H9 (cell line): ENCODE measurements around the gene HIKESHI. TPM values are rescaled to one million over a fixed set of nuclear protein-coding genes. Genes with fewer than 3 reads are reported as not detected.

Experiments used
- DNase-seq: peaks from one replicate; pipeline ENCODE4 v3.0.0-alpha.2; 2017
- H2AFZ ChIP-seq: one replicate; pipeline ENCODE4 v1.6.1; 2013; ENCODE audit warnings: mild to moderate bottlenecking, low read length, control low read depth, moderate library complexity
- H2AK5ac ChIP-seq: 2 replicates; pipeline ENCODE4 v1.6.1; 2013; ENCODE audit warnings: low read length, control low read depth, mixed read lengths; ENCODE audit not compliant: insufficient read length
- H2BK120ac ChIP-seq: one replicate; pipeline ENCODE4 v1.6.1; 2013; ENCODE audit warnings: low read depth, mild to moderate bottlenecking, low read length, control low read depth, inconsistent platforms; ENCODE audit not compliant: poor library complexity, severe bottlenecking
- H2BK12ac ChIP-seq: 2 replicates; pipeline ENCODE4 v1.6.1; 2013; ENCODE audit warnings: low read length, control low read depth, mixed read lengths, low read depth; ENCODE audit not compliant: insufficient read length
- H2BK15ac ChIP-seq: 2 replicates; pipeline ENCODE4 v1.6.1; 2013; ENCODE audit warnings: low read depth, low read length, control low read depth
- H2BK20ac ChIP-seq: one replicate; pipeline ENCODE4 v1.6.1; 2013; ENCODE audit warnings: low read depth, mild to moderate bottlenecking, low read length, control low read depth, inconsistent platforms; ENCODE audit not compliant: poor library complexity, severe bottlenecking
- H2BK5ac ChIP-seq: 2 replicates; pipeline ENCODE4 v1.6.1; 2013; ENCODE audit warnings: low read length, control low read depth, mixed read lengths; ENCODE audit not compliant: insufficient read length
- H3K14ac ChIP-seq: 2 replicates; pipeline ENCODE4 v1.6.1; 2013; ENCODE audit warnings: low read length, control low read depth; ENCODE audit not compliant: insufficient read depth
- H3K18ac ChIP-seq: 2 replicates; pipeline ENCODE4 v1.6.1; 2013; ENCODE audit warnings: low read depth, mild to moderate bottlenecking, mixed read lengths, low read length, control low read depth; ENCODE audit not compliant: insufficient read length
- H3K23ac ChIP-seq: 2 replicates; pipeline ENCODE4 v1.6.1; 2013; ENCODE audit warnings: low read length, control low read depth, mixed read lengths, low read depth; ENCODE audit not compliant: insufficient read length
- H3K23me2 ChIP-seq: 2 replicates; pipeline ENCODE4 v1.6.1; 2013; ENCODE audit warnings: low read depth, mild to moderate bottlenecking, mixed read lengths, low read length, control low read depth; ENCODE audit not compliant: insufficient read length, poor library complexity, severe bottlenecking
- H3K27ac ChIP-seq: 2 replicates; pipeline ENCODE4 v1.5.1; 2013; ENCODE audit warnings: low read length, control low read depth, mixed read lengths, low read depth; ENCODE audit not compliant: insufficient read length
- H3K27me3 ChIP-seq: 2 replicates; pipeline ENCODE4 v1.6.1; 2013; ENCODE audit warnings: low read length, control low read depth, inconsistent platforms; ENCODE audit not compliant: insufficient read depth
- H3K4ac ChIP-seq: 2 replicates; pipeline ENCODE4 v1.6.1; 2013; ENCODE audit warnings: low read depth, mild to moderate bottlenecking, control low read depth, inconsistent platforms, low read length, moderate library complexity
- H3K4me1 ChIP-seq: 2 replicates; pipeline ENCODE4 v1.6.1; 2013; ENCODE audit warnings: low read length, control low read depth, inconsistent platforms; ENCODE audit not compliant: insufficient read depth
- H3K4me2 ChIP-seq: 2 replicates; pipeline ENCODE4 v1.6.1; 2013; ENCODE audit warnings: low read length, control low read depth, mixed read lengths; ENCODE audit not compliant: insufficient read length, insufficient read depth
- H3K56ac ChIP-seq: 2 replicates; pipeline ENCODE4 v1.6.1; 2013; ENCODE audit warnings: low read depth, mild to moderate bottlenecking, mixed read lengths, low read length, control low read depth; ENCODE audit not compliant: insufficient read length
- H3K79me1 ChIP-seq: 2 replicates; pipeline ENCODE4 v1.6.1; 2013; ENCODE audit warnings: low read depth, mild to moderate bottlenecking, moderate library complexity, low read length, control low read depth, inconsistent platforms; ENCODE audit not compliant: insufficient read depth, poor library complexity, severe bottlenecking
- H3K79me2 ChIP-seq: 2 replicates; pipeline ENCODE4 v1.6.1; 2013; ENCODE audit warnings: low read length, control low read depth, inconsistent platforms; ENCODE audit not compliant: insufficient read depth
- H3K9ac ChIP-seq: 2 replicates; pipeline ENCODE4 v1.6.1; 2013; ENCODE audit warnings: low read length, control low read depth, mixed read lengths; ENCODE audit not compliant: insufficient read length; ENCODE audit errors: extremely low read depth
- H3K9me3 ChIP-seq: one replicate; pipeline ENCODE4 v1.6.1; 2013; ENCODE audit warnings: low read depth, low read length, inconsistent platforms; ENCODE audit not compliant: control insufficient read depth
- H3T11ph ChIP-seq: one replicate; pipeline ENCODE4 v1.6.1; 2013; ENCODE audit warnings: mild to moderate bottlenecking, low read length, control low read depth, inconsistent platforms
- H4K20me1 ChIP-seq: one replicate; pipeline ENCODE4 v1.6.1; 2013; ENCODE audit not compliant: control insufficient read depth, insufficient read length, insufficient read depth
- H4K5ac ChIP-seq: 2 replicates; pipeline ENCODE4 v1.6.1; 2013; ENCODE audit warnings: low read depth, mild to moderate bottlenecking, mixed read lengths, low read length, control low read depth; ENCODE audit not compliant: insufficient read length
- H4K8ac ChIP-seq: replicated peaks from 2 replicates; pipeline ENCODE4 v1.6.1; 2013; ENCODE audit warnings: low read length, control low read depth, mixed read lengths, low read depth; ENCODE audit not compliant: insufficient read length
- H4K91ac ChIP-seq: 2 replicates; pipeline ENCODE4 v1.6.1; 2013; ENCODE audit warnings: low read depth, mild to moderate bottlenecking, moderate library complexity, mixed read lengths, low read length, control low read depth; ENCODE audit not compliant: insufficient read length
- H3K27ac Mint-ChIP-seq, 3 experiments: 2 replicates in 2 of 3; 3 replicates in 1 of 3; pipeline ENCODE4 v1.8.0; 2020 to 2021; ENCODE audit warnings: mixed read lengths in 3 of 3, mild to moderate bottlenecking in 1 of 3, moderate library complexity in 1 of 3
- H3K27me3 Mint-ChIP-seq: 2 replicates; pipeline ENCODE4 v1.8.0; 2021; ENCODE audit warnings: low read depth, mild to moderate bottlenecking, moderate library complexity, mixed read lengths
- H3K36me3 Mint-ChIP-seq, 3 experiments: 2 replicates in 2 of 3; 3 replicates in 1 of 3; pipeline ENCODE4 v1.8.0; 2020 to 2021; ENCODE audit warnings: low read depth in 3 of 3, mixed read lengths in 3 of 3; ENCODE audit not compliant: insufficient read depth in 1 of 3
- H3K4me1 Mint-ChIP-seq, 2 experiments: 2 replicates each; pipeline ENCODE4 v1.8.0; 2020; ENCODE audit warnings: mixed read lengths in 2 of 2
- H3K4me3 Mint-ChIP-seq, 2 experiments: 2 replicates in 1 of 2; 3 replicates in 1 of 2; pipeline ENCODE4 v1.8.0; 2020 to 2021; ENCODE audit warnings: mild to moderate bottlenecking in 2 of 2, mixed read lengths in 2 of 2, moderate library complexity in 1 of 2
- H3K9me3 Mint-ChIP-seq, 2 experiments: 2 replicates in 1 of 2; 3 replicates in 1 of 2; pipeline ENCODE4 v1.8.0; 2020; ENCODE audit warnings: mild to moderate bottlenecking in 2 of 2, mixed read lengths in 2 of 2, moderate library complexity in 1 of 2
- CTCF ChIP-seq: fragments of 200-600 bp; sonication (generic); conservative IDR thresholded peaks from 3 replicates; pipeline ENCODE4 v1.8.0; 2021; ENCODE audit warnings: antibody characterized with exemption, mild to moderate bottlenecking
- WGBS: extraction: QIAGEN DNeasy Blood & Tissue Kit; methylation state at CpG from one replicate; pipeline ENCODE4 v1.1.7; 2013; ENCODE audit warnings: missing lambda C conversion rate, low lambda C conversion rate, mixed read lengths; ENCODE audit not compliant: insufficient read length; ENCODE audit errors: extremely low coverage; 5-methylcytosine and 5-hydroxymethylcytosine counted together
- total RNA-seq: library from RNA; stranded (reverse); gene quantifications from 2 replicates; pipeline ENCODE4 v1.2.1, GENCODE V29; 2021

Gene HIKESHI
- total RNA-seq, 1 experiment from 2014 or later, result 54.1 TPM

GRCh38 chr11:86279747-86280146 is 22.3 kb upstream of the HIKESHI start:
- Histone ChIP-seq H4K91ac (no peak overlapping the region), H3K23me2 (no peaks in the 10 kb centered on the region), H3K27me3 (no peaks in the 10 kb centered on the region), H3K79me1 (peaks cover 3% of the 10 kb centered on the region), H3K23ac (no peak overlapping the region), H3K9me3 (no peaks in the 10 kb centered on the region), H3K4me1 (no peaks in the 10 kb centered on the region), H3K56ac (no peak overlapping the region), H3T11ph (no peak overlapping the region), H3K79me2 (no peaks in the 10 kb centered on the region), H2AK5ac (no peak overlapping the region), H2BK12ac (no peak overlapping the region), H3K27ac (no peak overlapping the region), H2BK20ac (no peak overlapping the region), H2BK120ac (no peak overlapping the region), H2BK15ac (no peak overlapping the region), H3K4me2 (no peak overlapping the region), H3K9ac (no peak overlapping the region), H4K5ac (no peak overlapping the region), H3K4ac (no peak overlapping the region), H3K18ac (no peak overlapping the region), H4K20me1 (no peaks in the 10 kb centered on the region), H2BK5ac (no peak overlapping the region), H3K14ac (no peak overlapping the region), H2AFZ (no peak overlapping the region), H4K8ac (no peak overlapping the region)
- Mint-ChIP-seq H3K4me3 (no peak overlapping the region), H3K9me3 (no peaks in the 10 kb centered on the region), H3K27ac (no peak overlapping the region), H3K27me3 (no peaks in the 10 kb centered on the region), H3K36me3 (peaks cover 12 to 35% (median 27%) of the 10 kb centered on the region in 3 experiments; a peak in 6 of 7 replicates), H3K4me1 (peaks cover 4 to 5% of the 10 kb centered on the region in 2 experiments)
- no peak for TF ChIP-seq CTCF
- no CpG with 5 or more reads among the region's 3 CpGs for WGBS
- no peak for DNase-seq
